GM21447 (cell line): ENCODE results near the gene RIPOR3.
"Not testable (repeated sequence)": the region's sequence is repeated elsewhere in the genome, so short reads cannot be mapped to it uniquely, and the experiment has no call there.

ENCODE experiments used
- ATAC-seq: cut with Tn5 transposase; IDR thresholded peaks from one replicate; pipeline ENCODE4 v1.9.1; 2021; ENCODE audit not compliant: unreplicated experiment

The RIPOR3 gene

GRCh38 chr20:50635676-50636600 is 55.4 kb downstream of the RIPOR3 start:
- no peak for ATAC-seq

GRCh38 chr20:50635014-50635557 is 56.3 kb downstream of the RIPOR3 start:
- ATAC-seq, result no peak

- no peak for ATAC-seq
Measured at GRCh38 chr20:50634191-50634590, 57.2 kb downstream of the RIPOR3 start.

DNA sequence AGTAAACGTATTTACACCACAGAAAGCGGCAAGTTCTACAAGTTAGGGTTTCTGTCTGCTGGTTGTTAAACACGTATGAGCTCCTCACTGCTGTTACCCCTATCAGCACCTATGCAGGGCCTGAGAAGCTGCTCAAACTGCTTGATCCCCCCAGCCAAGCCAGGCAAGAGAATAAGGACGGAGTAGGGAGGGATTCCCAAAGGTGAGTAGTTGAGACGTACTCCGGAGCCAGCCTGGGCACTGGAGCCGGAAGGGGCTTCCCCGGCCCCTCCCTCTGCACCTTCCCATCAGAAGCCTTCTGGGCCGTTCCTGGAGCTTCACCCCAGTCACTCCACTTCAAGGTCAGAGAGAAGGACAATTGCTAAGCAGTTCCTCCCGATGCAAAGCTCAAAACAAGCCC is 58.0 kb downstream of the RIPOR3 start:
- ATAC-seq, result no peak

DNA sequence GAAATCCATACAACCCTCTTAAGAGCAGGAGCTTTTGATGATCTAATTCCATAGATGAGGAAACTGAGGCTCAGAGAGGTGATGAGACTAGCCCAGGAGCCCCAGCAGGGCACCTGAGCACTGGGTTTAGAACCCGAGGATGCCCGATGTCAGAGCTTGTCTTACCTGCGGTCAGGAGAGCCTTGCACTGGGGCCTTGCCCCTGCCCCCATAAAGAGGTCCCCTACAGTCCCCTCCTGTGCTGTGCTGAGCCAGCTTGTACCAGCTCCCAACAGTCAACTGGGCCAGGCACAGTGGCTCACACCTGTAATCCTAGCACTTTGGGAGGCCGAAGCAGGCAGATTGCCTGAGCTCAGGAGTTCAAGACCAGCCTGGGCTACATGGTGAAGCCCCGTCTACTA is 58.6 kb downstream of the RIPOR3 start:
- ATAC-seq, result no peak

DNA sequence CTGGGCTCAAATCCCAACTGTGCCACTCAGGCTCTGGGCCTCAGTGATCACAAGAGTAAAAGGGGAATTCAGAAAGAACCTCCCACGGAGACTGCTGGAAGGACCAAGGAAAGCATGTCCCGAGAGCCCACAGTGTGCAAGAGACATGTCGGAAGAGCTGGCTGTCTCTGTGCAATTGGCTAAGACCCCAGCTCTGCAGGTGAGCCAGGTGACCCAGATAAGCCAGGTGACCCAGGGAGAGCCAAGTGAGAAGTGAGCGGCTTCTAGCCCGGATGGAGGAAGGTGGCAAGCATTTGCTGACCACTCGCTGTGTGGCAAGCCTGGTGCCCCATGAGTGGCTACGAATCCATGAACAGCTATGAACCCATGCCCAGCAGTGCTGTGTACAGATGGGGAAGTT is 59.1 kb downstream of the RIPOR3 start:
- no peak for ATAC-seq

GRCh38 chr20:50630578-50631263 is 60.6 kb downstream of the RIPOR3 start:
- ATAC-seq, result no peak

DNA sequence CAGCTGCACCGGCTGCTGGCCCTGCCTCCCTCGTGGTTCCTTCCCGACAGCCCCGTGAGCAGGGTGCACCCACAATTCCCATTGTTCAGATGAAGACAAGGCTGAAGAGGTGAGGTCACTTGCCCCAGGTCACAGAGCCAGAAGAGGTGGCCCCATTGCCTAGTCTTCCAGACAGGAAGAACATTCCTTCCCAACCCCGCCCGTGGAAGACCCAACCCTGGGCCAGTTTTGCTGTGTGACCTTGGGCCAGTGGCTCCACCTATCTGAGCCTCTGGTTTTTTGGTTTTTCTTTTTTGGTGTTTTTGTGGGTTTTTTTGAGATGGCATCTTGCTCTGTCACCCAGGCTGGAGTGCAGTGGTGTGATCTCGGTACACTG is 61.7 kb downstream of the RIPOR3 start:
- no peak for ATAC-seq

DNA sequence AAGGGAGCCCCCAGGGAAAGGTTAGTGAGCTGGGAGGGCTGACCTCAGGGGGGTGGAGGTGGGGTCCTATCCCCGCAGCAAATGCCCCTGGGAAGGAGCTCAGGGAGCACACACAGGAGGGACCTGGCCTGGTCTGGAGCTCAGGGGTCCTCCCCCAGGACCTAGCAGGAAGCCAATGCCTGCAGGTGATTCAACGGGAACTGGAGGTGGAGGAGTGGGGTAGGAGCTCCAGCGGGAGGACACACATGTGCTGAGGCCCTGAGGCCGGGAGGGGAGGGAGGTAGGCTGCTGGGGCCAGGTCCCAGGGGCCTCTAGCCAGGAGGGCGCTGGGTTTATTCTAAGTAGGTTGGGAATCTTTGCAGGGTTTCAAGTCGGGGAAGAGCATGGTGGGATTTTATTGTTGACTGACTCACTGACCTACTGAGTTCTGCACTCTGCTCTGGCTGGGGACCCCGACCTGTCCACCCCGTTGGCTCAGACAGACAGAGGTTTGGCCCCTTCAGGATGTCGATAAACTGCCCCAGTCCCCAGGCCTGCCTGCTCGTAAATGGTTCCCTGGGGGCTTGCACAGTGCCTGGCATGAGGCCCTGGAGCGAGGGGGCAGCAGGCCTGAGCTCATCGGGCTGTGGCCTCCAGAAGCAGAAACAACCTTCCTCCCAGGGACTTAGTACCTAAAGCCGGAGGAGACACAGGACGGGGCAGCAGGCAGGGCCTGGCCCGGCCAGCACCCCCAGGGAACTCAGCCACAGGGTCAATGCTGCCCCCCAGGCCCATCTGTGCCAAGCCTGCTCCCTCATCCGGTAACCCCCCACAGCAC is 62.3 kb downstream of the RIPOR3 start:
- no peak for ATAC-seq

GRCh38 chr20:50628332-50628731 is 63.0 kb downstream of the RIPOR3 start:
- no peak for ATAC-seq

- no peak for ATAC-seq
Measured at GRCh38 chr20:50627747-50628146, 63.6 kb downstream of the RIPOR3 start.

DNA sequence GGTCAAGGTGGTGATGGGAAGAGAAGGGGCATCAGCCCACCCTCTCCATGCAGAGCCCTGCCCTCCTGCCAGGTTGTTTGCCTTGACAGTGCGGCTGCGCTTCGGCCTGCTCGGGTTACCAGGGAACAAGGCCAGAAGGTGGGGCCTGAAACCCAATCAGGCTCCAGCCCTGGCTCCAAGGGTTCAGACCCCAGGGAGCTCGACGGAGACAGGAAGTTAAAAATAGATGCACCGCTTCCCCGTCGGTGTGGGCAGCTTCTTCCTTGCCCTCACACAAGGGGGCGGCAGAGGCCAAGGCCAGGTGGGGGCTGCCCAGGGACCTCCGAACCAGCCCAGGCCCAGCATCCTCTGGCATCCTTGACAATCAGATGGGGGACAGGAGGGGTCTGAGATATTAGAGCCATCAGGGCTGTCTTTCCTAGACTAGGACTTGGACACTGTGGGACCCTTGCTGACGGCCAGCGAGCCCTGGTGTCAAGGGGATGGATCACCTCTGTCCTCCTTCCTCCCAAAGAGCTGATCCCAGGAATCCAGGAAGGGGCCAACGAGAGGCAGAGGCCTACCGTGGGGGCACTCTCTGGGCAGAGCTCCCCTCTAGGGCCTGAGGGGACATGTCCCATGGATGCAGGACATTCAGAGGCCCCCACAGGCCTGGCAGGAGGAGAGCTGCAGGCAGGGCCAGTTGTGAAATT is 65.2 kb downstream of the RIPOR3 start:
- ATAC-seq, result no peak

- no peak for ATAC-seq
Measured at GRCh38 chr20:50624351-50625016, 66.9 kb downstream of the RIPOR3 start.

- no peak for ATAC-seq
Measured at GRCh38 chr20:50621068-50621665, 70.2 kb downstream of the RIPOR3 start.

GRCh38 chr20:50620459-50620858 is 70.9 kb downstream of the RIPOR3 start:
- ATAC-seq, result not testable (repeated sequence)

DNA sequence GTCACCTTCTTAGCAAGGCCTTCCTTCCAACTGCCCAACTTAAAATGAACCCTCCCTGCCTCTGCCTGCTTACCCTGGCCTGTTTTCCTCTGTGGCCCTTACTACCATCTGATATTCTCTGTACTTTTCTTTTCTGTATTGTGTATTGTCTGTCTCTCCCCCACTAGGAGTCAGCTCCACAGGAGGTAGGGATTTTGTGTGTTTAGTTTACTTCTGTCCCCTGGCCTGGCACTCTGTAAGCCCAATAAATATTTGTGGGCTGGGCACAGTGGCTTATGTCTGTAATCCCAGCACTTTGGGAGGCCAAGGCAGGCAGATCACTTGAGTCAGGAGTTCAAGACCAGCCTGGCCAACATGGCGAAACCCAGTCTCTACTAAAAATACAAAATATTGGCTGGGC is 72.8 kb downstream of the RIPOR3 start:
- ATAC-seq, result no peak

DNA sequence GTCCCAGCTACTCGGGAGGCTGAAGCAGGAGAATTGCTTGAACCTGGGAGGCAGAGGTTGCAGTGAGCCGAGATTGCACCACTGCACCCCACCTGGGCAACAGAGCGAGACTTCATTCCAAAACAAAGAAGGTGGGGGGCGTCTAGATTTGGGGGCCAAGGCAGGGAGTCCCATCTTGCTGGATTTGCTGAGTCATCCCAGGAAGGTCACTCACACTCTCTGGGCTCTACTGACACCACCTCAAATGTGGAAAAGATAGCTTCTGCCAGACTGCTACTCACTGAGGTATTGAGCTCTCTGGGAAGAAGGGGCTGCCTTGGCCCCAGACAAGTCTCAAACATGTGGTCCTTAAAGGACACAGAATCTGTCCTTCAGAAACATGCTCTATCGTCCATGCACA is 74.3 kb downstream of the RIPOR3 start:
- no peak for ATAC-seq

- no peak for ATAC-seq
Measured at GRCh38 chr20:50615407-50615806, 75.9 kb downstream of the RIPOR3 start.

GRCh38 chr20:50613438-50614169 is 77.7 kb downstream of the RIPOR3 start:
- ATAC-seq, result no peak
